Aorta (tissue), 5 donors: ENCODE measurements around the gene DMAP1. TPM values are rescaled to one million over a fixed set of nuclear protein-coding genes. Genes with fewer than 3 reads are reported as not detected.

Experiments used
- ATAC-seq: fragments of 200-7000 bp; cut with Tn5 transposase; one replicate; pipeline ENCODE4 v1.9.1; 2022; ENCODE audit warnings: moderate library complexity; ENCODE audit not compliant: low FRiP score
- DNase-seq, 2 donors: peaks; one replicate each; pipeline ENCODE4 v3.0.0-alpha.2; 2020
- H3K27ac ChIP-seq, 2 donors: one replicate each; pipeline ENCODE4 v1.5.1; 2013; ENCODE audit warnings: low read length in 2 of 2, mild to moderate bottlenecking in 2 of 2, moderate library complexity in 2 of 2, control low read depth in 1 of 2, inconsistent platforms in 1 of 2, low read depth in 1 of 2
- H3K27me3 ChIP-seq, 2 donors: one replicate each; pipeline ENCODE4 v1.6.1; 2013; ENCODE audit warnings: control low read depth in 1 of 2, low read length in 1 of 2, mild to moderate bottlenecking in 1 of 2, moderate library complexity in 1 of 2; ENCODE audit not compliant: insufficient read depth in 2 of 2, control insufficient read depth in 1 of 2
- H3K36me3 ChIP-seq, 2 donors: one replicate each; pipeline ENCODE4 v1.6.1; 2013; ENCODE audit warnings: control low read depth in 1 of 2, low read length in 1 of 2, mild to moderate bottlenecking in 1 of 2; ENCODE audit not compliant: insufficient read depth in 2 of 2, control insufficient read depth in 1 of 2
- H3K4me1 ChIP-seq, 2 donors: one replicate each; pipeline ENCODE4 v1.6.1; 2013; ENCODE audit warnings: low read length in 2 of 2, control low read depth in 1 of 2, mild to moderate bottlenecking in 1 of 2, moderate library complexity in 1 of 2; ENCODE audit not compliant: insufficient read depth in 2 of 2, control insufficient read depth in 1 of 2
- H3K4me3 ChIP-seq, 2 donors: one replicate each; pipeline ENCODE4 v1.5.1; 2013; ENCODE audit warnings: low read length in 2 of 2, control low read depth in 1 of 2, mild to moderate bottlenecking in 1 of 2
- H3K9me3 ChIP-seq: one replicate; pipeline ENCODE4 v1.6.1; 2013; ENCODE audit warnings: mild to moderate bottlenecking, low read length; ENCODE audit not compliant: control insufficient read depth
- WGBS, 2 donors: extraction: QIAGEN DNeasy Blood & Tissue Kit; methylation state at CpG; one replicate each; pipeline ENCODE4 v1.1.7; 2013; 5-methylcytosine and 5-hydroxymethylcytosine counted together
- intact Hi-C, 2 donors: fragments of 100-400 bp; cut with DNase I; formaldehyde crosslinking; loops; one replicate each; pipeline versions ENCODE4 v1.14.2 to v1.15.0; 2022
- polyA plus RNA-seq, 2 donors: library from polyadenylated mRNA; stranded (reverse); fragments of 200-250 nt; gene quantifications; one replicate each; pipeline ENCODE4 v1.2.3, GENCODE V29; 2013
- total RNA-seq, 2 donors: library from RNA; stranded (reverse); fragmentation: NEBNext Ultra II Directional; extraction: Animal tissue kit (Norgen Biotek cat#: 25700); gene quantifications; one replicate each; pipeline ENCODE4 v1.2.1, GENCODE V29; 2021
- donor health status: healthy with polysubstance abuse.
- donor health status: Bipolar disorder and iron deficiency.
- donor health status: DM: no; HTN: no; CAD: no.
- donor health status: DM: no; HTN: no; CAD: no.
- donor health status: DM: yes; HTN: yes; CAD: no.

Gene DMAP1
- total and polyA plus RNA-seq, 4 donors, result 21.8 to 134 (median 33.3) TPM

- Histone ChIP-seq H3K27ac (no peak overlapping the region), H3K4me1 (no peaks in the 10 kb centered on the region), H3K27me3 (no peaks in the 10 kb centered on the region), H3K36me3 (no peaks in the 10 kb centered on the region), H3K9me3 (no peaks in the 10 kb centered on the region), H3K4me3 (peak overlapping the region; percentile 23 to 94)
- 38 to 43% methylated on average over 9 of the region's 9 CpGs for WGBS, 2 donors
- DNase-seq (no peak), ATAC-seq (no peak)
- intact Hi-C loops, result loop anchor here in 1 of 2 donors (10.0 kb wide), 1 partner anchor 218 kb away; the partner anchor contains the start of gene CCDC24
Observed at GRCh38 chr1:44212355-44213221, 683 bp upstream of the DMAP1 start.

GRCh38 chr1:44217809-44218410, 4.6 kb downstream of the DMAP1 start:
- ATAC-seq (peak; percentile 70), DNase-seq (peak; percentile 79 to 89)
- Histone ChIP-seq H3K4me1 (no peaks in the 10 kb centered on the region), H3K27me3 (no peaks in the 10 kb centered on the region), H3K27ac (no peak overlapping the region), H3K9me3 (no peaks in the 10 kb centered on the region), H3K4me3 (no peak overlapping the region), H3K36me3 (peaks cover 0 to 19% of the 10 kb centered on the region in 2 donors)
- WGBS, 2 donors, result 60 to 68% methylated on average over 4 of the region's 4 CpGs
- intact Hi-C loops, result loop anchor here (5.0 to 10.0 kb wide), 3 partner anchors 223 to 379 kb away; partner anchors contain the start of gene CCDC24 (in 1 of the 2)

- Histone ChIP-seq H3K27ac (no peak overlapping the region), H3K4me3 (no peak overlapping the region), H3K36me3 (peaks cover 0 to 19% of the 10 kb centered on the region in 2 donors), H3K4me1 (no peaks in the 10 kb centered on the region), H3K9me3 (no peaks in the 10 kb centered on the region), H3K27me3 (no peaks in the 10 kb centered on the region)
- DNase-seq, result no peak
- WGBS, 2 donors, result 88 to 89% methylated on average over 24 of the region's 24 CpGs
- intact Hi-C loops, result loop anchor here (5.0 to 10.0 kb wide), 3 partner anchors 224 to 379 kb away; partner anchors contain the start of gene CCDC24 (in 1 of the 2)
- ATAC-seq, result no peak
Observed at GRCh38 chr1:44218503-44219300, 5.4 kb downstream of the DMAP1 start.

GRCh38 chr1:44219301-44219626, 6.0 kb downstream of the DMAP1 start:
- no peak for DNase-seq
- 82 to 84% methylated on average over 6 of the region's 6 CpGs for WGBS, 2 donors
- H3K9me3 ChIP-seq, result no peaks in the 10 kb centered on the region
- H3K36me3 ChIP-seq, result peaks cover 0 to 19% of the 10 kb centered on the region in 2 donors
- H3K4me3 ChIP-seq, result no peak overlapping the region
- intact Hi-C loops, result loop anchor here (5.0 to 10.0 kb wide), 3 partner anchors 224 to 378 kb away; partner anchors contain the start of gene CCDC24 (in 1 of the 2)
- no peak overlapping the region for H3K27ac ChIP-seq
- ATAC-seq, result no peak
- no peaks in the 10 kb centered on the region for H3K4me1 ChIP-seq
- no peaks in the 10 kb centered on the region for H3K27me3 ChIP-seq

- no peaks in the 10 kb centered on the region for H3K9me3 ChIP-seq
- intact Hi-C loops, result loop anchor here in 1 of 2 donors (10.0 kb wide), 2 partner anchors 205 to 435 kb away; no protein-coding TSS in a partner anchor
- no peak overlapping the region for H3K27ac ChIP-seq
- H3K4me1 ChIP-seq, result no peaks in the 10 kb centered on the region
- H3K4me3 ChIP-seq, result no peak overlapping the region
- no peaks in the 10 kb centered on the region for H3K27me3 ChIP-seq
- DNase-seq, result no peak
- 77% methylated on average over 31 of the region's 31 CpGs for WGBS, 2 donors
- peaks cover 0 to 19% of the 10 kb centered on the region in 2 donors for H3K36me3 ChIP-seq
- ATAC-seq, result no peak
Observed at GRCh38 chr1:44220001-44220751, 6.9 kb downstream of the DMAP1 start.

- peaks cover 0 to 19% of the 10 kb centered on the region in 2 donors for H3K36me3 ChIP-seq
- intact Hi-C loops, result loop anchor here in 1 of 2 donors (10.0 kb wide), 2 partner anchors 206 to 434 kb away; no protein-coding TSS in a partner anchor
- ATAC-seq (no peak), DNase-seq (no peak)
- H3K9me3 ChIP-seq, result no peaks in the 10 kb centered on the region
- H3K27ac ChIP-seq, result no peak overlapping the region
- 84% methylated on average over 10 of the region's 10 CpGs for WGBS, 2 donors
- no peak overlapping the region for H3K4me3 ChIP-seq
- H3K4me1 ChIP-seq, result no peaks in the 10 kb centered on the region
- H3K27me3 ChIP-seq, result no peaks in the 10 kb centered on the region
Observed at GRCh38 chr1:44220755-44221154, 7.5 kb downstream of the DMAP1 start.

GRCh38 chr1:44221769-44222168, 8.5 kb downstream of the DMAP1 start:
- WGBS, 2 donors, result 73 to 81% methylated on average over 23 of the region's 23 CpGs
- no peak for ATAC-seq
- peaks cover 0 to 19% of the 10 kb centered on the region in 2 donors for H3K36me3 ChIP-seq
- H3K9me3 ChIP-seq, result no peaks in the 10 kb centered on the region
- H3K4me3 ChIP-seq, result no peak overlapping the region
- intact Hi-C loops, result loop anchor here in 1 of 2 donors (10.0 kb wide), 2 partner anchors 207 to 433 kb away; no protein-coding TSS in a partner anchor
- H3K27me3 ChIP-seq, result no peaks in the 10 kb centered on the region
- H3K4me1 ChIP-seq, result no peaks in the 10 kb centered on the region
- no peak overlapping the region for H3K27ac ChIP-seq
- DNase-seq, result no peak
